HepG2 (cell line): ENCODE data around the gene SCUBE2. TPM values are rescaled to one million over a fixed set of nuclear protein-coding genes. Genes with fewer than 3 reads are reported as not detected.

Experiments used
- ATAC-seq: fragments of 200-7000 bp; cut with Tn5 transposase; 3 replicates; pipeline ENCODE4 v1.9.1; 2020; ENCODE audit warnings: mild to moderate bottlenecking, moderate library complexity
- BruUV-seq: library from RNA; stranded (reverse); fragments of 400-500 nt; replicated peaks from 2 replicates; lab custom pipeline; 2021; lab: Mats Ljungman, UMichigan
- CTCF ChIA-PET: fragments of 300-600 bp; formaldehyde crosslinking; extraction: SDS; loops from one replicate; lab custom pipeline; 2021; ENCODE audit warnings: low total read pairs, inconsistent platforms, low intra/inter-chr PET ratio; lab: Yijun Ruan, JAX
- POLR2A ChIA-PET: fragments of 350-600 bp; sonication (Branson Sonifier 250); formaldehyde crosslinking; loops from one replicate; lab custom pipeline; 2020; ENCODE audit warnings: antibody characterized with exemption, inconsistent platforms; lab: Yijun Ruan, JAX
- DNase-seq: peaks from one replicate; pipeline ENCODE4 v3.0.0-alpha.2; 2015; ENCODE audit warnings: low spot score
- FAIRE-seq: peaks from 3 replicates; lab custom pipeline; 2011; peaks lifted over from hg19 to GRCh38; lab: Jason Lieb, UNC
- H2AFZ ChIP-seq: one replicate; pipeline ENCODE4 v1.6.1; 2011; ENCODE audit warnings: low read length, inconsistent platforms
- H3K27ac ChIP-seq: fragments of 300-600 bp; 3 replicates; pipeline ENCODE4 v1.8.0; 2011; ENCODE audit warnings: mixed run types, mild to moderate bottlenecking, mixed read lengths, low read length, inconsistent platforms; ENCODE audit not compliant: insufficient read depth; ENCODE audit errors: extremely low read length
- H3K27me3 ChIP-seq, 2 experiments: fragments of 200-600 bp in 1 of 2; 2 replicates in 1 of 2; 3 replicates in 1 of 2; pipeline versions ENCODE4 v1.6.0 to v1.8.0; 2011; ENCODE audit warnings: low read length in 2 of 2, mild to moderate bottlenecking in 2 of 2, moderate library complexity in 2 of 2, inconsistent platforms in 1 of 2; ENCODE audit not compliant: insufficient read depth in 2 of 2, control insufficient read depth in 1 of 2
- H3K36me3 ChIP-seq, 2 experiments: fragments of 200-600 bp in 1 of 2; replicated peaks in 1 of 2; 2 replicates in 1 of 2; 3 replicates in 1 of 2; pipeline versions ENCODE4 v1.5.1 to v1.8.0; 2011; ENCODE audit warnings: low read length in 2 of 2, inconsistent platforms in 1 of 2; ENCODE audit not compliant: insufficient read depth in 2 of 2, control insufficient read depth in 1 of 2
- H3K4me1 ChIP-seq: 2 replicates; pipeline ENCODE4 v1.5.1; 2012; ENCODE audit warnings: low read length, inconsistent platforms; ENCODE audit not compliant: insufficient read depth
- H3K4me2 ChIP-seq: 2 replicates; pipeline ENCODE4 v1.6.0; 2011; ENCODE audit warnings: low read depth, low read length, inconsistent platforms
- H3K4me3 ChIP-seq, 3 experiments: fragments of 200-600 bp in 1 of 3; sonication (generic), shearing (Covaris generic) in 1 of 3; replicated peaks in 1 of 3; 2 replicates each; pipeline ENCODE4 v1.5.1; 2011 to 2016; ENCODE audit warnings: low read length in 3 of 3, inconsistent platforms in 2 of 3, low read depth in 2 of 3, mild to moderate bottlenecking in 2 of 3, control low read depth in 1 of 3, mixed read lengths in 1 of 3; ENCODE audit not compliant: insufficient read depth in 1 of 3
- H3K79me2 ChIP-seq: one replicate; pipeline ENCODE4 v1.6.1; 2011; ENCODE audit warnings: low read length, inconsistent platforms; ENCODE audit not compliant: insufficient read depth
- H3K9ac ChIP-seq: 2 replicates; pipeline ENCODE4 v1.6.0; 2011; ENCODE audit warnings: mild to moderate bottlenecking, low read depth, low read length, inconsistent platforms; ENCODE audit not compliant: insufficient read depth
- H3K9me3 ChIP-seq: 2 replicates; pipeline ENCODE4 v1.5.1; 2012; ENCODE audit warnings: mild to moderate bottlenecking, low read length
- H4K20me1 ChIP-seq: 2 replicates; pipeline ENCODE4 v1.6.0; 2011; ENCODE audit warnings: inconsistent platforms, mild to moderate bottlenecking, low read length, moderate library complexity; ENCODE audit not compliant: insufficient read depth
- CEBPZ ChIP-seq: IDR thresholded peaks from 2 replicates; pipeline ENCODE4 v1.6.1; 2012; ENCODE audit warnings: low read length, improper control_type of control experiment
- CENPX ChIP-seq: sonication (generic); formaldehyde crosslinking; IDR thresholded peaks from 2 replicates; pipeline ENCODE4 v1.9.0; 2021; ENCODE audit warnings: mild to moderate bottlenecking, missing genetic modification reagents, moderate library complexity
- KAT2B ChIP-seq: fragments of 150-350 bp; IDR thresholded peaks from 2 replicates; pipeline ENCODE4 v1.6.1; 2014; ENCODE audit warnings: low read depth, low read length, borderline replicate concordance
- KLF11 ChIP-seq: IDR thresholded peaks from 2 replicates; pipeline ENCODE4 v1.6.1; 2016; ENCODE audit warnings: missing compliant biosample characterization
- MYPOP ChIP-seq: sonication (generic); formaldehyde crosslinking; IDR thresholded peaks from 2 replicates; pipeline ENCODE4 v1.8.1; 2023; ENCODE audit warnings: mild to moderate bottlenecking, moderate library complexity, missing genetic modification reagents
- NFE2 ChIP-seq: sonication (generic); formaldehyde crosslinking; IDR thresholded peaks from 2 replicates; pipeline ENCODE4 v1.4.0; 2020; ENCODE audit warnings: missing genetic modification reagents
- NRL ChIP-seq: sonication (generic); formaldehyde crosslinking; IDR thresholded peaks from 2 replicates; pipeline ENCODE4 v1.5.0; 2020; ENCODE audit warnings: missing genetic modification reagents, mild to moderate bottlenecking, moderate library complexity, borderline replicate concordance
- RCOR2 ChIP-seq: IDR thresholded peaks from 2 replicates; pipeline ENCODE4 v1.6.1; 2016; ENCODE audit warnings: missing biosample characterization, missing genetic modification reagents
- ZFP37 ChIP-seq: sonication (generic); formaldehyde crosslinking; IDR thresholded peaks from 2 replicates; pipeline ENCODE4 v1.4.0; 2020; ENCODE audit warnings: missing genetic modification reagents, borderline replicate concordance
- ZNF138 ChIP-seq: sonication (generic); formaldehyde crosslinking; IDR thresholded peaks from 2 replicates; pipeline ENCODE4 v1.5.0; 2020; ENCODE audit warnings: mild to moderate bottlenecking, low read depth, missing genetic modification reagents
- ZNF234 ChIP-seq: sonication (generic); formaldehyde crosslinking; conservative IDR thresholded peaks from 2 replicates; pipeline ENCODE4 v1.5.1; 2020; ENCODE audit warnings: mild to moderate bottlenecking, missing genetic modification reagents
- ZNF460 ChIP-seq: sonication (generic); formaldehyde crosslinking; IDR thresholded peaks from 2 replicates; pipeline ENCODE4 v1.5.1; 2020; ENCODE audit warnings: missing genetic modification reagents, mild to moderate bottlenecking, borderline replicate concordance
- ZNF644 ChIP-seq: IDR thresholded peaks from 2 replicates; pipeline ENCODE4 v1.6.1; 2016; ENCODE audit warnings: low read depth
- ZNF781 ChIP-seq: sonication (generic); formaldehyde crosslinking; IDR thresholded peaks from 2 replicates; pipeline ENCODE4 v1.5.1; 2020; ENCODE audit warnings: borderline replicate concordance, mild to moderate bottlenecking, missing genetic modification reagents; ENCODE audit errors: not compliant biosample characterization
- ZSCAN20 ChIP-seq: sonication (generic); formaldehyde crosslinking; IDR thresholded peaks from 2 replicates; pipeline ENCODE4 v1.4.0; 2020; ENCODE audit warnings: missing genetic modification reagents, mild to moderate bottlenecking, borderline replicate concordance
- WGBS: methylation state at CpG from one replicate; pipeline ENCODE4 v1.1.6; 2017; ENCODE audit warnings: low lambda C conversion rate; 5-methylcytosine and 5-hydroxymethylcytosine counted together
- in situ Hi-C: cut with HindIII; loops from 2 replicates; pipeline ENCODE4 v1.10.0; 2017; ENCODE audit warnings: low pct_unique_long_range_greater_than_20kb; ENCODE audit not compliant: extremely low pct_ligation_motif_present
- intact Hi-C: fragments of 100-400 bp; cut with micrococcal nuclease; formaldehyde crosslinking; loops from one replicate; pipeline ENCODE4 v1.10.0; 2022; ENCODE audit not compliant: unreplicated experiment
- polyA plus RNA-seq, 8 experiments: library from polyadenylated mRNA; depleted of rRNA in 3 of 8; stranded (reverse) in 7 of 8; unstranded in 1 of 8; fragments of >200 nt; fragmentation: Illumina TruSeq in 4 of 8; extraction: Trizol in 4 of 8; gene quantifications; 2 replicates each; pipeline versions ENCODE4 v1.2.1 to v1.2.3, GENCODE V29; 2011 to 2016; ENCODE audit warnings: low read depth in 4 of 8, missing spikeins in 1 of 8, mixed read lengths in 1 of 8; ENCODE audit not compliant: insufficient read depth in 1 of 8
- total RNA-seq, 5 experiments: library from RNA; depleted of rRNA; stranded (reverse); fragments of >200 nt; fragmentation: Illumina TruSeq; extraction: Trizol; gene quantifications; 2 replicates each; pipeline ENCODE4 v1.2.3, GENCODE V29; 2016; ENCODE audit warnings: low read depth in 1 of 5
- TF ChIP-seq, protein P1 (sequence below): sonication (generic); formaldehyde crosslinking; IDR thresholded peaks from 2 replicates; pipeline ENCODE4 v1.5.1; 2020; ENCODE audit warnings: mild to moderate bottlenecking, missing genetic modification reagents

The SCUBE2 gene
- total and polyA plus RNA-seq, 2 of the 13 experiments (the other 11 are each of a cell fraction or from before 2014, with no cell fraction given), result 0.09 TPM; not detected in 1

DNA sequence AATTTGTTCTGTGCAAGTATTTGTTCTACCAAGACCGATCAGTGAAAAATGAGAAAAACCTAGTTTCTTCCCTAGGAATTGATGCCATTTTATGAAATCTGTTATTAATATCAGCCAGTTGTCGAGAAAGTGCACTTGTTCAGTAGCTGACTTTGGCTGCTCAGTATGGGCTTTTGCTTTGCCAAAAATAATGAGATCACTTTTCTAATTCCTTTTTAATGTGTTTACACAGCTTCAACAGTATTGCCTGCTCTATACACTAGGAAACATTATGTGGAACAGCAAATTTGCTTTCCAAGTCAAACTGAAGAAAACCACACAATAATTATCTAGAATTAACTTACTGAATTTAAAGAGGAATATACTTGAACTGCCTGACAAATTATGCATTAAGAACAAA lies 34.4 kb downstream of the SCUBE2 start:
- H3K9me3 ChIP-seq, result no peaks in the 10 kb centered on the region
- H3K4me2 ChIP-seq, result no peak overlapping the region
- no peaks in the 10 kb centered on the region for H3K79me2 ChIP-seq
- ATAC-seq (no peak), FAIRE-seq (no peak), DNase-seq (no peak)
- H3K27ac ChIP-seq, result no peak overlapping the region
- CTCF ChIA-PET, result no interaction called here
- POLR2A ChIA-PET, result no interaction called here
- no peaks in the 10 kb centered on the region for H3K4me1 ChIP-seq
- no peaks in the 10 kb centered on the region for H4K20me1 ChIP-seq
- no TSS peak for BruUV-seq
- peaks cover 0 to 11% of the 10 kb centered on the region in 2 experiments; a peak in 1 of 5 replicates for H3K27me3 ChIP-seq
- 48% methylated on average over 2 of the region's 2 CpGs for WGBS
- no peak overlapping the region for H3K4me3 ChIP-seq
- in situ Hi-C loops, result no loop called here
- H3K36me3 ChIP-seq, result no peaks in the 10 kb centered on the region
- no peak overlapping the region for H2AFZ ChIP-seq
- no peak overlapping the region for H3K9ac ChIP-seq
- intact Hi-C loops, result no loop called here
- TF ChIP-seq ZNF781 (CRISPR knock-in tag) (no peak), KAT2B (no peak), CEBPZ (no peak), ZNF234 (no peak), ZNF644 (no peak), MYPOP (CRISPR knock-in tag) (no peak), NRL (CRISPR knock-in tag) (no peak), ZNF460 (CRISPR knock-in tag) (no peak), KLF11 (CRISPR knock-in tag) (no peak), ZNF138 (CRISPR knock-in tag) (no peak), ZFP37 (CRISPR knock-in tag) (no peak), CENPX (CRISPR knock-in tag) (no peak), RCOR2 (no peak), NFE2 (CRISPR knock-in tag) (no peak), ZSCAN20 (no peak)
- TF ChIP-seq, protein P1, sequence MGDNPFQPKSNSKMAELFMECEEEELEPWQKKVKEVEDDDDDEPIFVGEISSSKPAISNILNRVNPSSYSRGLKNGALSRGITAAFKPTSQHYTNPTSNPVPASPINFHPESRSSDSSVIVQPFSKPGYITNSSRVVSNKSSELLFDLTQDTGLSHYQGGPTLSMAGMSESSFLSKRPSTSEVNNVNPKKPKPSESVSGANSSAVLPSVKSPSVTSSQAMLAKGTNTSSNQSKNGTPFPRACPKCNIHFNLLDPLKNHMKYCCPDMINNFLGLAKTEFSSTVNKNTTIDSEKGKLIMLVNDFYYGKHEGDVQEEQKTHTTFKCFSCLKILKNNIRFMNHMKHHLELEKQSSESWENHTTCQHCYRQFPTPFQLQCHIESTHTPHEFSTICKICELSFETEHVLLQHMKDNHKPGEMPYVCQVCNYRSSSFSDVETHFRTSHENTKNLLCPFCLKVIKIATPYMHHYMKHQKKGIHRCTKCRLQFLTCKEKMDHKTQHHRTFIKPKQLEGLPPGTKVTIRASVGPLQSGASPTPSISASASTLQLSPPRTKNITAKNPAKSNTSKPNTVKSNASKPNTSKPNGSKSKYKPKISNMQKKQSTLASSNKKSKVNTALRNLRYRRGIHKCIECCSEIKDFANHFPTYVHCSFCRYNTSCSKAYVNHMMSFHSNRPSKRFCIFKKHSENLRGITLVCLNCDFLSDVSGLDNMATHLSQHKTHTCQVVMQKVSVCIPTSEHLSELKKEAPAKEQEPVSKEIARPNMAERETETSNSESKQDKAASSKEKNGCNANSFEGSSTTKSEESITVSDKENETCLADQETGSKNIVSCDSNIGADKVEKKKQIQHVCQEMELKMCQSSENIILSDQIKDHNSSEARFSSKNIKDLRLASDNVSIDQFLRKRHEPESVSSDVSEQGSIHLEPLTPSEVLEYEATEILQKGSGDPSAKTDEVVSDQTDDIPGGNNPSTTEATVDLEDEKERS (CRISPR knock-in tag), result no peak
